ENCODE measurements around the gene CCNL1. TPM values are rescaled to one million over a fixed set of nuclear protein-coding genes. Genes with fewer than 3 reads are reported as not detected.

Gene CCNL1
- polyA plus RNA-seq, 1 donor from 2014 or later: 186 TPM

- H4K20me1 ChIP-seq (ENCODE audit: insufficient read depth): no peaks in the 10 kb centered on the region
- H3F3A ChIP-seq (ENCODE audit: insufficient read depth, low read length, poor library complexity, severe bottlenecking): peaks cover 5% of the 10 kb centered on the region
- H3K9ac ChIP-seq (ENCODE audit: low read length): no peak overlapping the region
- H3K27ac ChIP-seq (ENCODE audit: low read length): no peak overlapping the region
- H3K9me2 ChIP-seq (ENCODE audit: insufficient read depth, low read length): no peaks in the 10 kb centered on the region
- no peaks in the 10 kb centered on the region for H3K27me3 ChIP-seq (ENCODE audit: insufficient read depth, low read depth, low read length)
- TF ChIP-seq TAF1 (IDR thresholded peaks at IDR 0.05; ENCODE audit: low read depth) (no peak), EZH2 (IDR thresholded peaks at IDR 0.05; ENCODE audit: borderline replicate concordance, insufficient read depth, low read length, poor library complexity, severe bottlenecking) (no peak), EP300 (conservative IDR thresholded peaks at IDR 0.05; ENCODE audit: poor library complexity, severe bottlenecking) (no peak), POLR2AphosphoS5 (IDR thresholded peaks at IDR 0.05) (no peak), SMC3 (conservative IDR thresholded peaks at IDR 0.05; ENCODE audit: poor library complexity) (no peak), MXI1 (conservative IDR thresholded peaks at IDR 0.05; ENCODE audit: poor library complexity, severe bottlenecking) (no peak), CTCF (IDR thresholded peaks at IDR 0.05; ENCODE audit: poor library complexity, severe bottlenecking) (no peak), RAD21 (conservative IDR thresholded peaks at IDR 0.05) (no peak)
- TF ChIP-seq, protein P1, sequence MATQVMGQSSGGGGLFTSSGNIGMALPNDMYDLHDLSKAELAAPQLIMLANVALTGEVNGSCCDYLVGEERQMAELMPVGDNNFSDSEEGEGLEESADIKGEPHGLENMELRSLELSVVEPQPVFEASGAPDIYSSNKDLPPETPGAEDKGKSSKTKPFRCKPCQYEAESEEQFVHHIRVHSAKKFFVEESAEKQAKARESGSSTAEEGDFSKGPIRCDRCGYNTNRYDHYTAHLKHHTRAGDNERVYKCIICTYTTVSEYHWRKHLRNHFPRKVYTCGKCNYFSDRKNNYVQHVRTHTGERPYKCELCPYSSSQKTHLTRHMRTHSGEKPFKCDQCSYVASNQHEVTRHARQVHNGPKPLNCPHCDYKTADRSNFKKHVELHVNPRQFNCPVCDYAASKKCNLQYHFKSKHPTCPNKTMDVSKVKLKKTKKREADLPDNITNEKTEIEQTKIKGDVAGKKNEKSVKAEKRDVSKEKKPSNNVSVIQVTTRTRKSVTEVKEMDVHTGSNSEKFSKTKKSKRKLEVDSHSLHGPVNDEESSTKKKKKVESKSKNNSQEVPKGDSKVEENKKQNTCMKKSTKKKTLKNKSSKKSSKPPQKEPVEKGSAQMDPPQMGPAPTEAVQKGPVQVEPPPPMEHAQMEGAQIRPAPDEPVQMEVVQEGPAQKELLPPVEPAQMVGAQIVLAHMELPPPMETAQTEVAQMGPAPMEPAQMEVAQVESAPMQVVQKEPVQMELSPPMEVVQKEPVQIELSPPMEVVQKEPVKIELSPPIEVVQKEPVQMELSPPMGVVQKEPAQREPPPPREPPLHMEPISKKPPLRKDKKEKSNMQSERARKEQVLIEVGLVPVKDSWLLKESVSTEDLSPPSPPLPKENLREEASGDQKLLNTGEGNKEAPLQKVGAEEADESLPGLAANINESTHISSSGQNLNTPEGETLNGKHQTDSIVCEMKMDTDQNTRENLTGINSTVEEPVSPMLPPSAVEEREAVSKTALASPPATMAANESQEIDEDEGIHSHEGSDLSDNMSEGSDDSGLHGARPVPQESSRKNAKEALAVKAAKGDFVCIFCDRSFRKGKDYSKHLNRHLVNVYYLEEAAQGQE (IDR thresholded peaks at IDR 0.05; ENCODE audit: borderline replicate concordance): no peak
- no peaks in the 10 kb centered on the region for H3K9me3 ChIP-seq (ENCODE audit: low read length)
- peaks cover 33% of the 10 kb centered on the region for H3K36me3 ChIP-seq (ENCODE audit: insufficient read depth, low read length)
- no peak overlapping the region for H2AFZ ChIP-seq (ENCODE audit: low read depth, low read length)
- no peak overlapping the region for H3K4me2 ChIP-seq (ENCODE audit: low read length)
- H3K4me3 ChIP-seq (ENCODE audit: low read length): no peak overlapping the region
- H3K79me2 ChIP-seq (replicated peaks; ENCODE audit: insufficient read depth, low read length): peaks cover 10% of the 10 kb centered on the region
Measured at GRCh38 chr3:157148196-157148889, 11.6 kb downstream of the CCNL1 start.

DNA sequence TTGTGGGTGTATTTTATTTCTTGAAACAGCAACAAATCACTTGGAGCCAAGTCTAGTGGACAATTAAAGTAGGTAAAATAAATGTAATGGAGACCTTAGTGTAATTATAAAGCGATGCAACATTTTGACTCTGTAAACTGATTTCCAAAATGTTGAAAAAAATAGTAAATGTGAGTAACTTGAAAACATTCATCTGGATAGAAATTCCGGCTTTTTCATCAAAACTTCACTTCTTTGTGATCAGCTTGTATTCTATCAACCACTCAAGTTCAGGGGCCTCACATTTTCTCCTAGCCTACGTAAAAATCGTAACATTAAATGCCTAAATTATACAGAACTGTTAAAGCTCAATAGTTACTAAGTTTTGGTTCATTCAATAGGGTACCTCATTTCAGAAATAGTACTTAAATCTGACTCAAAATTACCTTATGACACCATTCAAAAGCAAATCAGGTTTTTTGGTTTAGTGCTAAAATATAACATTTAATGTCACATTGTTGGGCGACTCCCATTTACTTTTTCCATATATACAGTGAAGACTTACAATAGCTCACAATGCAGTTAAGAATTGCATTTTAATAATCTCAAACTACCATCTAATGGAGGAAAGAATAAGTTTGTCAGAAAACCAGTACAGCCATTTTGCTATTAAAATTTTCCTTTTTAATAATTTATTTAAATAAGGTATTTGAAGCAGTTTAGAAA, 12.7 kb downstream of the CCNL1 start:
- H3K36me3 ChIP-seq (ENCODE audit: insufficient read depth, low read length): peaks cover 33% of the 10 kb centered on the region
- H3K9ac ChIP-seq (ENCODE audit: low read length): no peak overlapping the region
- peaks cover 4% of the 10 kb centered on the region for H3K79me2 ChIP-seq (replicated peaks; ENCODE audit: insufficient read depth, low read length)
- H4K20me1 ChIP-seq (ENCODE audit: insufficient read depth): no peaks in the 10 kb centered on the region
- no peak overlapping the region for H3K4me2 ChIP-seq (ENCODE audit: low read length)
- peaks cover 5% of the 10 kb centered on the region for H3F3A ChIP-seq (ENCODE audit: insufficient read depth, low read length, poor library complexity, severe bottlenecking)
- H2AFZ ChIP-seq (ENCODE audit: low read depth, low read length): no peak overlapping the region
- TF ChIP-seq CTCF (IDR thresholded peaks at IDR 0.05; ENCODE audit: poor library complexity, severe bottlenecking) (no peak), TAF1 (IDR thresholded peaks at IDR 0.05; ENCODE audit: low read depth) (no peak), RAD21 (conservative IDR thresholded peaks at IDR 0.05) (no peak), POLR2AphosphoS5 (IDR thresholded peaks at IDR 0.05) (no peak), EZH2 (IDR thresholded peaks at IDR 0.05; ENCODE audit: borderline replicate concordance, insufficient read depth, low read length, poor library complexity, severe bottlenecking) (no peak), EP300 (conservative IDR thresholded peaks at IDR 0.05; ENCODE audit: poor library complexity, severe bottlenecking) (no peak), SMC3 (conservative IDR thresholded peaks at IDR 0.05; ENCODE audit: poor library complexity) (no peak), MXI1 (conservative IDR thresholded peaks at IDR 0.05; ENCODE audit: poor library complexity, severe bottlenecking) (no peak)
- H3K4me3 ChIP-seq (ENCODE audit: low read length): no peak overlapping the region
- H3K9me3 ChIP-seq (ENCODE audit: low read length): no peaks in the 10 kb centered on the region
- no peaks in the 10 kb centered on the region for H3K9me2 ChIP-seq (ENCODE audit: insufficient read depth, low read length)
- no peaks in the 10 kb centered on the region for H3K27me3 ChIP-seq (ENCODE audit: insufficient read depth, low read depth, low read length)
- H3K27ac ChIP-seq (ENCODE audit: low read length): no peak overlapping the region
